Stimulated activated CD8-positive, alpha-beta memory T cell treated with anti-CD3 and anti-CD28 coated beads, Interleukin-7, amount 100 ng/mL, for 4 hours (primary cell): Measurements from ENCODE around the gene PAGE2B.
"Not testable (repeated sequence)": the region's sequence is repeated elsewhere in the genome, so short reads cannot be mapped to it uniquely, and the experiment has no call there.

Experiments
- DNase-seq, 2 donors: peaks; one replicate each; pipeline ENCODE4 v3.0.0-alpha.2; 2020; ENCODE audit warnings: low read depth in 2 of 2

The PAGE2B gene

GRCh38 chrX:55074851-55075467 lies at the start of gene PAGE2B:
PAGE2B (plus strand) TSS chrX:55075030; CDS start chrX:55076042, 1,012 bp downstream.
- DNase-seq: no peak

GRCh38 chrX:55026143-55026542 lies 48.7 kb upstream of the PAGE2B start:
- no peak for DNase-seq

DNA sequence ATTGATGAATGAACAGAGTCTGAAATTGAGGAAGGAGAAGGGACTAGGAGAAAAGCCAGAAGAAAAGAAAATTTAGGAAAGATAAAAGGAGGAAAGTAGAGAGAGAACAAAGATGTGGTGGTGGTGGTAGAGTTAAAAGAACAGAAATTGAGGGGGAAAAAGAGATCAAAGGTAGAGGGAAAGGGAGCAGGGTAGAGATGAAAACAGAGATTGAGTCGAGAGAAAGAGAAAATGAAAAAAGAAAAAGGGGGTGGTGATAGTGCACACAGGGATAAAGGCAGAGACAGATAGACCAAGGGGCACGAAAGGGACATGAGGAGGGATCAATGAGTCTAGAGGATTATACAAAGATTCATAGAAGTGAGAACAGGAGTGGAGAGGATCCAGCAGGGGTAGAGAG lies 48.0 kb upstream of the PAGE2B start:
- DNase-seq: no peak

- DNase-seq: no peak
Measured at GRCh38 chrX:55028040-55028439, 46.8 kb upstream of the PAGE2B start.

DNA sequence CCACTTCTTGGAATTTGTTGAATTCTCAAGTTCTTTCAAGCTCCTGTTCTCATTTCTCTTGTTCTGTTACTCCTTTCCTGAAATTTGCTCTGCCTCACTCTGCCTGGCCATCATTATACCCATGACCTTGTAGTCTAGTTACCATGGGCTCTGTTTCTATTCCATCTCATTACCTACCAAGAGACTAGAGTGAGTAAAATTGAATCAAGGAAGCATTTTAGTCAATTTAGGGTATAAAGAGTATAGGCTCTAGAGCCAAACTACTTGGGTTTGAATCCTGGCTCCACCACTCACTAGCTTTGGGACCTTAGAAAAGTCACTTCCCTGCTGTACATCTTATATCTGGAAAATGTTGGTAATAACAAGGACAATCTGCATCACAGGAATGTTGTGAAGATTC lies 46.2 kb upstream of the PAGE2B start:
- DNase-seq: no peak

DNA sequence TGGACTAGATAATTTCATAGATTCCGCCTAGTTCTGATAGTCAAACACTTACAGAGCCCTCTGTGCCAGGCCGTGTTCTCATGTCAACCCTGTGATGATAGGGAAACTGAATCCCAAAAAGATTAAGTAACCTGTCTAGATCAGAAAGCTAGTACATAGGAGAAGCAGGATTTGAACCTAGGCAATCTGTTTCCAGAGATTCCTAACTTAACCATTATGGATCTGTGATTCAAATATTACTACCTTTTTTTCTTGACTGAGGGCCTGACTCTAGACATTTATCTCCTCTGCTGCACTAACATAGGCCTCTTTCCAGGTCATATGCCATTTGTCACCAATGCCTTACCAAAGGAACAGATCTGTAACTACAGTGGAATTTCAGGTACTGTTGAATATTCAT lies 45.5 kb upstream of the PAGE2B start:
- no peak for DNase-seq

GRCh38 chrX:55030271-55031205 lies 44.3 kb upstream of the PAGE2B start, which contains the start of gene ALAS2:
ALAS2 (minus strand) TSS chrX:55030977; CDS start chrX:55026000, 4,977 bp downstream.
- DNase-seq: no peak

GRCh38 chrX:55033429-55033828 lies 41.4 kb upstream of the PAGE2B start:
- no peak for DNase-seq

DNA sequence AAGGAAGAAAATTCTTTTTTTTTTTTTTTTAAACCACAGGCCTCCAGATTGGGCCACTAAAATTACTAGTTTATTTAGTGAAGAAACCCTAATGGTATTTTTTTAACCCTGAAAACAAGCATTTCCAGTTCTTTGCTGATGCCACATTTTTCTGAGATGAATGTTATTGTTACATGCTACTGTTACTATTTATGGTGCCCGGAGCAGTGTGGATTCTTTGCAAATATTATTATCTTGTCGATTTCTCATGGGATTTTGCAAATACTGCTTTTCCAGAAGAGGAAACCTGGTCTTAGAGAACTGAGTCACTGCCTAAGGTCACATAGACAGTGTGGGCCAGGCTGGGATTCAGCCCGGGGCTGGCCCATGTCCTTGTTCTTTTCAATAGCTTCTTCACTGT lies 35.4 kb upstream of the PAGE2B start:
- no peak for DNase-seq

DNA sequence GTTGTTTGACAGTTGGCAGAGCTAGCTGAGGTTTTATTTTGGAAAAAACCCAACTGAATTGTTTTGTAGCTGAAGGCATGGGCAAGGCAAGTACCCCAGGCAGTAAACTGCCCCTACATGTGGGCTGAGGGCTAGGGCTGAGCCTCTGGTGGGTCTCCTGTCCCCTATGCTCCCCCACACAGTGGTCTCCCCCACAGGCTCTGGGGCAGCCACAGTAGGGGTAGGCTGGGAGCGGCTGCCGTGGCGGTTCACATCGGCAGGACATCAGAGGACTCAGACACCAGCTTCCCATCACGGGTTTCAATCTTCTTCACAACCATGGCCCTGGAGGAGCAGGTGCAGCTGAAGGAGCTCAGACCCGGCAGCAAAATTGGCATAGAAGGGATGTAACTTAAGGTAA lies 33.3 kb upstream of the PAGE2B start:
- DNase-seq: no peak

- not testable (repeated sequence) for DNase-seq
Measured at GRCh38 chrX:55050599-55050998, 24.2 kb upstream of the PAGE2B start.

DNA sequence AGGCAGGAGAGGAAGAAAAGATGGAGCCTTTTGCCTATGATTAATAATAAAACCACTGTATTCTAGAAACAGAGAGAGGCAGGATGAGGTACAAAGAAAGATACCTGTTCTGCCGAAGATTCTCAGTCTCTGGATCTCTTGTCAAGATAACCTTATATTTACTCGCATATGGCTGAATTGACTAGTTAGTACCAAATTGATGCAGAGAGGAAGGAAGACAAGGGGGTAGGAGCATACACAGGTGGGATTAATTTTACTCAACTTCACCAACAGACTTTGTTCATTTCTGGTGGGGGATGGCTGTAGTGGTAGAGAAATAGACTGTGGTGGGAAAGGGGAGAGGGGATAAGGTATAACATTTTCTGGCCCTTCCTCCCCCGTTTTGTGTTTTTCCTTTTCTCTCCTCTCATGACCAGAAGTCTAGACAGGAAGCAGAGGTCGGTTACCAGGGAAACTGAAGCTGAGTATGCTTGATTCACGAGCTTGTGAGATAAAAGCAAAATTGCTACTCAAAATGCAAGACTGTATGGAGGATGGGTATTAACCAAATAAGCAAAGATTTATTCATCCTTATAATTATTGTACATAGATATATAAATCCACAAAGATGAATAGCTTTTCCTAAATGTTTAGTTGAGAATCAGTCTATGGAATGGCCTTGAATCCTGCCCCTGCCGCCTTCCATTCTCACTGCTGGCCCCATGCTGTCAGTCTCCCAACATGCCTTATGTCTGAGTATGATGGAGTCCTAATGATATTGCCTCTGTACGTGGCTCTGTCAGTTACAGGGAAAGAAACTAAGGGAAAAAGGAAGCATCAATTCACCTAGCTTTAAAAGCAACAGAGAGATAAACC lies 17.8 kb upstream of the PAGE2B start:
- DNase-seq: peak in 1 of 2 donors; percentile 13

DNA sequence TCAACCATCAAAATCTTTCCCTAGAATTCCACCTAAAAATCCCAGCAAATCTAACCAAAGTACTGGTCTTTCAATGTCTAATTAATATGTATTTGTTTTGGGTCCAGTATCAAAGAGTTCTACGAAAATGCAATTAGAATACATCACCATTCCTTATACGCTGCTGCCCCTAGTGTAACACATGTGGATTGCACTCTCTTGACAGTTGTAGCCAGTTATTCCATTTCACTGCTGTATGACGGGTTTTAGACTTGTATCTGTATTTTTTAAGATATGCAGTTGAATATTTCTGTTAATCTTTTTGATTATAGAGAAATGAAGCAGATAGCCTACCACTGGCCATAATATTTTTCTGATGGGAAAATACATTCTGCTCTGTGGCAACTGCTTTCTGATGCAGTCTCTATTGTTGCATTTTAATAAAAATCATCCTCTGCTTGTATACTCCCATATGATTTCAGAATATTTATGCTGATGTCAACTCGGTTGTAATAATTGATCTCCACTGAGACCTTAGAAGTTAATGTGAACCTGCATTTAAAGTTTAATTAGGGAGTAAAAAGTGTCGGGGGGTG lies 17.1 kb upstream of the PAGE2B start:
- DNase-seq: peak in 1 of 2 donors; percentile 5

GRCh38 chrX:55067180-55067579 lies 7.7 kb upstream of the PAGE2B start:
- not testable (repeated sequence) for DNase-seq

DNA sequence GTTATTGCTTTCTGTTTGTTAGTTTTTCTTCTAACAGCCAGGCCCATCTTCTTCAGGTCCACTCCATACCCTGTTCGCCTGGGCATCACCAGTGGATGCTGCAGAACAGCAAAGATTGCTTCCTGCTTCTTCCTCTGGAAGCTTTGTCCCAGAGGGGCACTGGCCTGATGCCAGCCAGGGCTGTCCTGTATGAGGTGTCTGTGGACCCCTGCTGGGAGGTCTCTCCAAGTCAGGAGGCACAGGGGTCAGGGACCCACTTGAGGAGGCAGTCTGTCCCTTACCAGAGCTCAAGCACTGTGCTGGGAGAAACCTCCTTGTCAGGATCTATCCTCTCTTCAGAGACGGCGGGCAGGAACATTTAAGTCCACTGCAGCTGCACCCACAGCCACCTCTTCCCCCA lies 2.5 kb upstream of the PAGE2B start:
- no peak for DNase-seq

DNA sequence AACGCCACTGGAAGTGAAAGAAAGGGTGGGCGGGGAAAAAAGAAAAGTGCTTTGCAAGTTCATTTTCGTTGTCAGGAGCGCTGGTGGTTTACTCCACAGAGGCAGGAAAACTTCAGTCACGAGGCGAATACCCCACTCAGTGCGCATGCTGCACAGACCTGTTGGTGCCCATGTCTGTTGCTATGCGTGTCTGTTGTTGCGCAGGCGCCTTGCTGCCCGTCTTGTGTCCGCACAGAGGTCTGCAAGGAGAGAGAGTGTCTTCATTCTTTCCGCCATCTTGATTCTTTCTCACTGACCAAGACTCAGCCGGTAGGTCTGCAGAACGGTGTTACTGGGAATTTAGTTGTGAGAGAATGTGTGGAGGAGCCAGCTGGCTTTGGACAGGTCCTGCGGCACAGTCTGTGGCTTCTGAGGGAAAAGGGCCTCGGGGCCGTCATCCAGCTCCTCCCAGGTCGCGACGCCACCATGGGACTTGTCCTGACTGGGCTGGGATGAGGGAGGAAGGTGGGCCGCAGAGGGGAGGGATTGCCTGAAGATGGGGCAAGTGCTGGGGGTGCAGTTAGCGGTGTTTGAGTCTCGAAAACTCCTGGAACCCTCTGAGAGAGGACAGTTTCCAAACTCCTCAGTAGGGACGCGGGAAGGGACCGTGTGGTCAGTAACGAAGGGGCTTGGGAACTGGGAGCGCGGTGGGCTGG lies 14.1 kb downstream of the PAGE2B start, which contains the start of gene PAGE2:
Gene PAGE2, plus strand, starts transcription at position 224 of the 695 bp plus-strand sequence. CDS start 1,003 bp downstream, outside the sequence.
- no peak for DNase-seq

DNA sequence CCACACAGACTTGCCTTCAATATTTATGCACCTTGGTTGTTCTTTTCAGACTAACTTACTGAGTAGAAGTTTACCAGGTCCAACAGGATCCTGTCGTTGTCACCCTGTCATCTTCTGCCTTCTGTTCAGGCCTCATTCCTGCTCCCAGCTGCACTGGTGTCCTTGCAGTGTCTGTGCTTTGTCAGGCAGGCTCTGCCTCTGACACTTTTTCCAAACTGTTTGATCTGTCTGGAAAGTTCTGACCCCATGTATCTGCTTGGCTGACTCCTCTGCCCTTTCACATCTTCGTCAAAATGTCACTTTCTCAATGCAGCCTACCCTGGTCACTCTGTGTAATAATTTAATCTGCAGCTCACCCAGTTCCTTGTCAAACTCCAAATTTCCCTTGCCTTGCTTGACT lies 23.9 kb downstream of the PAGE2B start:
- no peak for DNase-seq

DNA sequence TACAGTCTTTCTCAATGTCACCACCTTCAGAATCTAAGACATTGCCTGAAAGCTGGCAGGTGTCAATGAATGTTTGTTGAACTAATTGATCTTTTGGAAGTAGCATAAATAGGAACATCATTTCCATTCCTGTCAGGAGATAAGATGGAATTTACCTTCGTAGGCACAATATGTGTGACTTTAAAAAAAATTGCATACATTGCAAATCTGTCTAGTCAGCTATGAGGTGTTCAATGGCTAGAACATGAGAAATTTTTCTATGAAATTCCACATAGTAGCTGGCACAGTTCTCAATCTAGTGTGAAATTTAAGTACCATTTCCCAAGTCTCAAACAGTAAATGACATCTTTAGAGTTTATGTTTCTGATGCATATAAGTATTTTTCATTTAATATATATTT lies 24.3 kb downstream of the PAGE2B start:
- DNase-seq: no peak

GRCh38 chrX:55102754-55103153 lies 27.9 kb downstream of the PAGE2B start:
- no peak for DNase-seq

DNA sequence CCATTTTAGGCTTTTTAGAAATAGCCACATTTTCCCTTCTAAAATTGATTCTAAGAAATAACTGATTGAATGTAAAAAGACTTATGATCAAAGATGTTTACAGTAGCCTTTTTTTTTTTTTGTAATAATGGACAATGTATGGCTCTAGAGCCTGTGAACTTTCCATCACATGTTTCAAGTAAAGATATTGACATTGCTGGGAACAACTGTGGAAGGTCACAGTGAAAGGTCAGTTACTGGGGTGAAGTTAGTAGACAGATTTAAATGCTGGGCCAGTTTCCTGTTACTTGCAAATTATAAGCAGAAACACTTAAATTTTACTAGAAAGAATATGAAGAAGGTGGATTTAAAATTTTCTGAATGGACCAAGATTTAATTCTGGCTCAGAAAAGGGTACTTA lies 32.4 kb downstream of the PAGE2B start:
- no peak for DNase-seq

DNA sequence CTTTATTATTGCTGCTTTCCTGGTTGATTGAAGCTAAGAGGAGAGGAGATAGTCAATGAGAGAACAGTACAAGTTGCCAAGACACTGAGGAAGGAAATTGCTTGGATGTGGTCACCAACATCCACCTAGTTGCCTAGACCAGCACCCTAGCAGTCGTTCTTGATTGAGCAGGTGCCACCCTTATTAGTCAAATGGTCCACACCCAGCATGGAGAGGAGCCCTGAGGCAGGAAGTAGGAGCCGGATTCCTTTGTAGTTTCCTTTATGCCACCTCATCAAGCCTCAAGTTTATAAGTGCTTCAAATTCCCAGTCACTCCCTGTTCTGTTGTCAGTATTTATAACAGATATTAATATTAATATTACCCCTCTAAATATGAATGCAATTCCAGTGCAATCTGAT lies 33.1 kb downstream of the PAGE2B start:
- no peak for DNase-seq
